SJCRH30 (cell line): ENCODE results near the gene LCN9. TPM values are rescaled to one million over a fixed set of nuclear protein-coding genes. Genes with fewer than 3 reads are reported as not detected.
"Not testable (repeated sequence)": the region's sequence is repeated elsewhere in the genome, so short reads cannot be mapped to it uniquely, and the experiment has no call there.

ENCODE experiments used
- DNase-seq, 2 experiments: peaks; one replicate each; pipeline ENCODE4 v3.0.0-alpha.2; 2015 to 2020
- H3K27ac ChIP-seq: fragments of 250-450 bp; sonication (Bioruptor Pico); 2 replicates; pipeline ENCODE4 v1.5.1; 2020; ENCODE audit warnings: mild to moderate bottlenecking, moderate library complexity
- H3K27me3 ChIP-seq: fragments of 250-450 bp; sonication (Bioruptor Pico); 2 replicates; pipeline ENCODE4 v1.5.1; 2020; ENCODE audit warnings: mild to moderate bottlenecking, moderate library complexity
- H3K36me3 ChIP-seq: fragments of 250-450 bp; sonication (Bioruptor Pico); 2 replicates; pipeline ENCODE4 v1.5.1; 2020; ENCODE audit warnings: mild to moderate bottlenecking, moderate library complexity
- H3K4me1 ChIP-seq: fragments of 250-450 bp; sonication (Bioruptor Pico); 2 replicates; pipeline ENCODE4 v1.5.1; 2020; ENCODE audit warnings: mild to moderate bottlenecking, moderate library complexity
- H3K4me3 ChIP-seq: fragments of 250-450 bp; sonication (Bioruptor Pico); 2 replicates; pipeline ENCODE4 v1.5.1; 2020; ENCODE audit warnings: mild to moderate bottlenecking, moderate library complexity
- H3K9me3 ChIP-seq: fragments of 250-450 bp; sonication (Bioruptor Pico); replicated peaks from 2 replicates; pipeline ENCODE4 v1.5.1; 2020; ENCODE audit warnings: mild to moderate bottlenecking, moderate library complexity
- total RNA-seq: library from RNA; depleted of rRNA; stranded (reverse); fragments of >200 nt; shearing (Covaris generic); gene quantifications from 2 replicates; pipeline ENCODE4 v1.2.3, GENCODE V29; 2014

The LCN9 gene
- total RNA-seq, 1 experiment from 2014 or later, result not detected

- no peaks in the 10 kb centered on the region for H3K9me3 ChIP-seq
- no peak for DNase-seq
- H3K36me3 ChIP-seq, result no peaks in the 10 kb centered on the region
- no peaks in the 10 kb centered on the region for H3K4me1 ChIP-seq
- peaks cover 10% of the 10 kb centered on the region; the same call in 1 of the 2 replicates for H3K27me3 ChIP-seq
- no peak overlapping the region for H3K27ac ChIP-seq
- no peak overlapping the region for H3K4me3 ChIP-seq
Observed at GRCh38 chr9:135632841-135633240, 30.3 kb upstream of the LCN9 start.

GRCh38 chr9:135636930-135637530 lies 26.1 kb upstream of the LCN9 start:
- not testable (repeated sequence) for H3K4me3 ChIP-seq, H3K36me3 ChIP-seq, H3K4me1 ChIP-seq, DNase-seq, H3K27ac ChIP-seq, H3K9me3 ChIP-seq
- peaks cover 14% of the 10 kb centered on the region; the same call in 1 of the 2 replicates for H3K27me3 ChIP-seq

GRCh38 chr9:135639196-135639595 lies 23.9 kb upstream of the LCN9 start, which contains the start of gene GLT6D1:
TSS of gene GLT6D1 (minus strand) at chr9:135639540. CDS start at chr9:135639187, 353 bp downstream.
- DNase-seq, result no peak

GRCh38 chr9:135641047-135641446 lies 22.1 kb upstream of the LCN9 start:
- no peak for DNase-seq
- H3K4me3 ChIP-seq, result no peak overlapping the region
- H3K36me3 ChIP-seq, result no peaks in the 10 kb centered on the region
- H3K4me1 ChIP-seq, result no peaks in the 10 kb centered on the region; the same call in 1 of the 2 replicates
- H3K27ac ChIP-seq, result no peak overlapping the region
- peaks cover 4% of the 10 kb centered on the region; the same call in 1 of the 2 replicates for H3K27me3 ChIP-seq
- peaks cover 8% of the 10 kb centered on the region for H3K9me3 ChIP-seq

More at GRCh38 chr9:135639196-135639595, 23.9 kb upstream of the LCN9 start, which contains the start of gene GLT6D1:
- Histone ChIP-seq H3K27me3 (peaks cover 8% of the 10 kb centered on the region; the same call in 1 of the 2 replicates), H3K4me3 (no peak within 1 kb of the TSS), H3K4me1 (no peaks in the 10 kb centered on the region; the same call in 1 of the 2 replicates), H3K27ac (no peak within 1 kb of the TSS), H3K9me3 (no peaks in the 10 kb centered on the region; the same call in 1 of the 2 replicates), H3K36me3 (no peaks in the 10 kb centered on the region)

- H3K9me3 ChIP-seq, result peaks cover 8% of the 10 kb centered on the region
- no peak overlapping the region for H3K27ac ChIP-seq
- H3K36me3 ChIP-seq, result no peaks in the 10 kb centered on the region
- H3K4me3 ChIP-seq, result no peak overlapping the region
- H3K27me3 ChIP-seq, result peaks cover 4% of the 10 kb centered on the region; the same call in 1 of the 2 replicates
- DNase-seq, result no peak
- no peaks in the 10 kb centered on the region; the same call in 1 of the 2 replicates for H3K4me1 ChIP-seq
Observed at GRCh38 chr9:135641745-135642144, 21.4 kb upstream of the LCN9 start.

GRCh38 chr9:135644631-135645218 lies 18.4 kb upstream of the LCN9 start:
- H3K4me1 ChIP-seq, result no peaks in the 10 kb centered on the region; the same call in 1 of the 2 replicates
- peaks cover 25% of the 10 kb centered on the region for H3K9me3 ChIP-seq
- no peak for DNase-seq
- no peaks in the 10 kb centered on the region for H3K27me3 ChIP-seq
- H3K27ac ChIP-seq, result no peak overlapping the region
- no peak overlapping the region for H3K4me3 ChIP-seq
- H3K36me3 ChIP-seq, result no peaks in the 10 kb centered on the region

GRCh38 chr9:135647884-135648283 lies 15.2 kb upstream of the LCN9 start:
- Histone ChIP-seq H3K4me3 (no peak overlapping the region), H3K36me3 (no peaks in the 10 kb centered on the region), H3K4me1 (no peaks in the 10 kb centered on the region), H3K9me3 (peaks cover 26% of the 10 kb centered on the region), H3K27me3 (no peaks in the 10 kb centered on the region), H3K27ac (no peak overlapping the region)
- DNase-seq, result no peak

- DNase-seq, result no peak
- no peaks in the 10 kb centered on the region for H3K36me3 ChIP-seq
- no peak overlapping the region for H3K27ac ChIP-seq
- H3K4me1 ChIP-seq, result no peaks in the 10 kb centered on the region
- no peaks in the 10 kb centered on the region for H3K27me3 ChIP-seq
- peaks cover 34% of the 10 kb centered on the region for H3K9me3 ChIP-seq
- H3K4me3 ChIP-seq, result no peak overlapping the region
Observed at GRCh38 chr9:135648494-135649410, 14.4 kb upstream of the LCN9 start.

- Histone ChIP-seq H3K4me1 (no peaks in the 10 kb centered on the region), H3K4me3 (no peak overlapping the region), H3K27me3 (no peaks in the 10 kb centered on the region), H3K27ac (no peak overlapping the region), H3K36me3 (no peaks in the 10 kb centered on the region), H3K9me3 (peaks cover 35% of the 10 kb centered on the region)
- DNase-seq, result no peak
Observed at GRCh38 chr9:135649508-135649907, 13.6 kb upstream of the LCN9 start.

- DNase-seq, result no peak
- H3K9me3 ChIP-seq, result peaks cover 29% of the 10 kb centered on the region
- no peaks in the 10 kb centered on the region for H3K36me3 ChIP-seq
- H3K4me3 ChIP-seq, result no peak overlapping the region
- no peak overlapping the region for H3K27ac ChIP-seq
- H3K4me1 ChIP-seq, result no peaks in the 10 kb centered on the region
- no peaks in the 10 kb centered on the region for H3K27me3 ChIP-seq
Observed at GRCh38 chr9:135650408-135650807, 12.7 kb upstream of the LCN9 start.

GRCh38 chr9:135655317-135655716 lies 7.8 kb upstream of the LCN9 start:
- Histone ChIP-seq H3K27ac (no peak overlapping the region), H3K9me3 (peaks cover 10% of the 10 kb centered on the region), H3K27me3 (no peaks in the 10 kb centered on the region; the same call in 1 of the 2 replicates), H3K4me1 (no peaks in the 10 kb centered on the region), H3K36me3 (no peaks in the 10 kb centered on the region), H3K4me3 (no peak overlapping the region)
- DNase-seq, result no peak

GRCh38 chr9:135657416-135657815 lies 5.7 kb upstream of the LCN9 start:
- no peaks in the 10 kb centered on the region; the same call in 1 of the 2 replicates for H3K27me3 ChIP-seq
- peaks cover 5% of the 10 kb centered on the region; the same call in 1 of the 2 replicates for H3K4me1 ChIP-seq
- no peak overlapping the region for H3K27ac ChIP-seq
- H3K9me3 ChIP-seq, result peaks cover 10% of the 10 kb centered on the region
- no peaks in the 10 kb centered on the region for H3K36me3 ChIP-seq
- no peak overlapping the region for H3K4me3 ChIP-seq
- no peak for DNase-seq

GRCh38 chr9:135659252-135659651 lies 3.9 kb upstream of the LCN9 start:
- Histone ChIP-seq H3K27ac (no peak overlapping the region), H3K27me3 (no peaks in the 10 kb centered on the region; the same call in 1 of the 2 replicates), H3K9me3 (no peaks in the 10 kb centered on the region; the same call in 1 of the 2 replicates), H3K4me3 (no peak overlapping the region), H3K4me1 (peaks cover 11% of the 10 kb centered on the region; the same call in 1 of the 2 replicates), H3K36me3 (no peaks in the 10 kb centered on the region)
- DNase-seq, result no peak

- no peak overlapping the region for H3K27ac ChIP-seq
- H3K4me1 ChIP-seq, result peaks cover 11% of the 10 kb centered on the region; the same call in 1 of the 2 replicates
- no peaks in the 10 kb centered on the region for H3K36me3 ChIP-seq
- H3K4me3 ChIP-seq, result no peak overlapping the region
- H3K9me3 ChIP-seq, result no peaks in the 10 kb centered on the region
- no peak for DNase-seq
- no peaks in the 10 kb centered on the region; the same call in 1 of the 2 replicates for H3K27me3 ChIP-seq
Observed at GRCh38 chr9:135660407-135660806, 2.7 kb upstream of the LCN9 start.
